ENCODE results near the gene TNRC6A. TPM values are rescaled to one million over a fixed set of nuclear protein-coding genes. Genes with fewer than 3 reads are reported as not detected.

Gene TNRC6A
- total and polyA plus RNA-seq, 10 of the 15 experiments (the other 5 are each of a cell fraction or from before 2014, with no cell fraction given), result 4.6 to 41.3 (median 29.7) TPM

DNA sequence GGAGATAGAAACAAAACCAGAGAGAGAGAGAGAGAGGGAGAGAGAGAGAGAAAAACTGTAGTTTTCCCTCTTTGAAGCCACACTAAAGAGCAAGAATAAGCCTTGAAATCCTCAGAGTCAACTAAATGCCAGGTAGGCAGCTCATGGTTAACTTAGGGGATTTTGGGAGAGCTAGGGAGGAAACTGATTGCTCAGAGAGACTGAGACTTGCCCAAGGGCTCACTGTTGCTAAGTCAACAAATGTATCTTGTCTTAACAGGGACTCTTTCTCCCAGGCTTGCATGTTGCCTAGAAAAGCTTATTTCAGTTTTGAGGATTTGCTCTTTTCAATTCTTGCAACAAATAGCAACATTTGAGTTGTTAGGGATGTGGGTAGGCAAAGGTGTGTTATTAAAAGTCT lies 111.8 kb downstream of the TNRC6A start:
- ATAC-seq, result no peak
- FAIRE-seq, result no peak
- no TSS peak for BruUV-seq (replicated peaks)

More for the DNA sequence above, 111.8 kb downstream of the TNRC6A start:
- no peaks in the 10 kb centered on the region for H3K79me2 ChIP-seq (ENCODE audit: control insufficient read depth, insufficient read depth, low read length)
- H2AFZ ChIP-seq (ENCODE audit: control insufficient read depth, low read depth, low read length), result no peak overlapping the region
- H3K4me1 ChIP-seq (ENCODE audit: control insufficient read depth, insufficient read depth, low read length), result no peaks in the 10 kb centered on the region
- TF ChIP-seq, protein P1, sequence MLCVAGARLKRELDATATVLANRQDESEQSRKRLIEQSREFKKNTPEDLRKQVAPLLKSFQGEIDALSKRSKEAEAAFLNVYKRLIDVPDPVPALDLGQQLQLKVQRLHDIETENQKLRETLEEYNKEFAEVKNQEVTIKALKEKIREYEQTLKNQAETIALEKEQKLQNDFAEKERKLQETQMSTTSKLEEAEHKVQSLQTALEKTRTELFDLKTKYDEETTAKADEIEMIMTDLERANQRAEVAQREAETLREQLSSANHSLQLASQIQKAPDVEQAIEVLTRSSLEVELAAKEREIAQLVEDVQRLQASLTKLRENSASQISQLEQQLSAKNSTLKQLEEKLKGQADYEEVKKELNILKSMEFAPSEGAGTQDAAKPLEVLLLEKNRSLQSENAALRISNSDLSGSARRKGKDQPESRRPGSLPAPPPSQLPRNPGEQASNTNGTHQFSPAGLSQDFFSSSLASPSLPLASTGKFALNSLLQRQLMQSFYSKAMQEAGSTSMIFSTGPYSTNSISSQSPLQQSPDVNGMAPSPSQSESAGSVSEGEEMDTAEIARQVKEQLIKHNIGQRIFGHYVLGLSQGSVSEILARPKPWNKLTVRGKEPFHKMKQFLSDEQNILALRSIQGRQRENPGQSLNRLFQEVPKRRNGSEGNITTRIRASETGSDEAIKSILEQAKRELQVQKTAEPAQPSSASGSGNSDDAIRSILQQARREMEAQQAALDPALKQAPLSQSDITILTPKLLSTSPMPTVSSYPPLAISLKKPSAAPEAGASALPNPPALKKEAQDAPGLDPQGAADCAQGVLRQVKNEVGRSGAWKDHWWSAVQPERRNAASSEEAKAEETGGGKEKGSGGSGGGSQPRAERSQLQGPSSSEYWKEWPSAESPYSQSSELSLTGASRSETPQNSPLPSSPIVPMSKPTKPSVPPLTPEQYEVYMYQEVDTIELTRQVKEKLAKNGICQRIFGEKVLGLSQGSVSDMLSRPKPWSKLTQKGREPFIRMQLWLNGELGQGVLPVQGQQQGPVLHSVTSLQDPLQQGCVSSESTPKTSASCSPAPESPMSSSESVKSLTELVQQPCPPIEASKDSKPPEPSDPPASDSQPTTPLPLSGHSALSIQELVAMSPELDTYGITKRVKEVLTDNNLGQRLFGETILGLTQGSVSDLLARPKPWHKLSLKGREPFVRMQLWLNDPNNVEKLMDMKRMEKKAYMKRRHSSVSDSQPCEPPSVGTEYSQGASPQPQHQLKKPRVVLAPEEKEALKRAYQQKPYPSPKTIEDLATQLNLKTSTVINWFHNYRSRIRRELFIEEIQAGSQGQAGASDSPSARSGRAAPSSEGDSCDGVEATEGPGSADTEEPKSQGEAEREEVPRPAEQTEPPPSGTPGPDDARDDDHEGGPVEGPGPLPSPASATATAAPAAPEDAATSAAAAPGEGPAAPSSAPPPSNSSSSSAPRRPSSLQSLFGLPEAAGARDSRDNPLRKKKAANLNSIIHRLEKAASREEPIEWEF (IDR thresholded peaks at IDR 0.05; ENCODE audit: insufficient replicate concordance, low read depth, low read length), result no peak
- TF ChIP-seq GABPA (IDR thresholded peaks at IDR 0.05; ENCODE audit: low read depth), result no peak
- TF ChIP-seq MYB (IDR thresholded peaks at IDR 0.05; ENCODE audit: borderline replicate concordance, low read depth, low read length), result no peak
- no peak for TF ChIP-seq FOXK2 (IDR thresholded peaks at IDR 0.05)
- TF ChIP-seq NFXL1 (IDR thresholded peaks at IDR 0.05; ENCODE audit: borderline replicate concordance), result no peak
- no peak for TF ChIP-seq MYC (IDR thresholded peaks at IDR 0.05; ENCODE audit: insufficient read depth, insufficient read length, insufficient replicate concordance, low read length, severe bottlenecking)
- no peak for TF ChIP-seq CBX5 (IDR thresholded peaks at IDR 0.05; ENCODE audit: low read depth)
- no peak for TF ChIP-seq POLR2AphosphoS5 (IDR thresholded peaks at IDR 0.05; ENCODE audit: low read length)
- SMC1A ChIA-PET (ENCODE audit: uncharacterized antibody, unreplicated experiment), result interaction anchor here (0.6 to 1.2 kb wide), 3 partner anchors 9 to 325 kb away, joined by 3 read pairs; partner anchors contain the start of gene LCMT1
- no peaks in the 10 kb centered on the region for H4K20me1 ChIP-seq (ENCODE audit: control insufficient read depth, insufficient read depth)
- no peaks in the 10 kb centered on the region for H3K27me3 ChIP-seq (replicated peaks in 1 of 2; ENCODE audit: control insufficient read depth in 2 of 2, insufficient read depth in 2 of 2, low read length in 1 of 2)
- H3K4me2 ChIP-seq (ENCODE audit: control insufficient read depth, insufficient read depth), result no peak overlapping the region
- H3K4me3 ChIP-seq, result no peak overlapping the region
- H3K27ac ChIP-seq (ENCODE audit: control insufficient read depth, insufficient read depth), result no peak overlapping the region
- RAD21 ChIA-PET (ENCODE audit: unreplicated experiment), result no interaction called here
- in situ Hi-C loops (cut with MboI) (no loop called here), intact Hi-C loops (cut with micrococcal nuclease; ENCODE audit: unreplicated experiment) (no loop called here)
- no peaks in the 10 kb centered on the region for H3K9me3 ChIP-seq (replicated peaks; ENCODE audit: control insufficient read depth, insufficient read depth, low read length)
- DNase-seq (ENCODE audit: low read depth, low spot score), result no peak
- POLR2A ChIA-PET, result no interaction called here
- CTCF ChIA-PET, result no interaction called here
- H3K36me3 ChIP-seq (ENCODE audit: control insufficient read depth in 2 of 2, insufficient read depth in 2 of 2, low read length in 1 of 2), result no peaks in the 10 kb centered on the region
- H3K9ac ChIP-seq (ENCODE audit: control insufficient read depth, insufficient read depth, low read length), result no peak overlapping the region
